CD4-positive, alpha-beta memory T cell (primary cell): ENCODE results near the gene C12orf54. TPM values are rescaled to one million over a fixed set of nuclear protein-coding genes. Genes with fewer than 3 reads are reported as not detected.
"Not testable (repeated sequence)": the region's sequence is repeated elsewhere in the genome, so short reads cannot be mapped to it uniquely, and the experiment has no call there.

Experiments used
- CTCF ChIA-PET: fragments of 350-600 bp; sonication (Branson Sonifier 250); formaldehyde crosslinking; loops from one replicate; lab custom pipeline; 2021; ENCODE audit warnings: inconsistent platforms; ENCODE audit not compliant: partially characterized antibody; lab: Charles Lee
- POLR2A ChIA-PET: fragments of 350-600 bp; sonication (Branson Sonifier 250); formaldehyde crosslinking; loops from one replicate; lab custom pipeline; 2021; ENCODE audit not compliant: partially characterized antibody; lab: Charles Lee
- DNase-seq, 5 donors: peaks; one replicate each; pipeline versions ENCODE4 v3.0.0 to v3.0.0-alpha.2; 2020 to 2022; ENCODE audit warnings: mixed read lengths in 1 of 5
- H3K27ac ChIP-seq: one replicate; pipeline ENCODE4 v1.7.0; 2013; ENCODE audit warnings: low read depth, low read length
- H3K27me3 ChIP-seq: 2 replicates; pipeline ENCODE4 v1.7.0; 2013; ENCODE audit warnings: mild to moderate bottlenecking, low read length, moderate library complexity; ENCODE audit not compliant: insufficient read depth
- H3K36me3 ChIP-seq: 2 replicates; pipeline ENCODE4 v1.7.0; 2013; ENCODE audit warnings: mild to moderate bottlenecking, low read length, moderate library complexity; ENCODE audit not compliant: insufficient read depth
- H3K4me1 ChIP-seq: 2 replicates; pipeline ENCODE4 v1.7.0; 2013; ENCODE audit warnings: mild to moderate bottlenecking, low read length, moderate library complexity; ENCODE audit not compliant: insufficient read depth
- H3K4me3 ChIP-seq, 2 donors: one replicate each; pipeline ENCODE4 v1.7.0; 2013; ENCODE audit warnings: low read length in 2 of 2, mild to moderate bottlenecking in 1 of 2
- H3K9me3 ChIP-seq, 2 donors: one replicate each; pipeline ENCODE4 v1.7.0; 2013; ENCODE audit warnings: low read length in 2 of 2, control low read depth in 1 of 2; ENCODE audit not compliant: control insufficient read depth in 1 of 2
- H3K27ac Mint-ChIP-seq, 7 donors: one replicate each; pipeline ENCODE4 v1.8.0; 2020 to 2021; ENCODE audit warnings: mixed read lengths in 7 of 7, mild to moderate bottlenecking in 6 of 7, inconsistent platforms in 3 of 7, moderate library complexity in 3 of 7
- H3K27me3 Mint-ChIP-seq, 2 donors: one replicate each; pipeline ENCODE4 v1.8.0; 2020 to 2021; ENCODE audit warnings: mixed read lengths in 2 of 2
- H3K36me3 Mint-ChIP-seq, 2 donors: one replicate each; pipeline ENCODE4 v1.8.0; 2020 to 2021; ENCODE audit warnings: mixed read lengths in 2 of 2, inconsistent platforms in 1 of 2, mild to moderate bottlenecking in 1 of 2
- H3K4me1 Mint-ChIP-seq, 4 donors: one replicate each; pipeline ENCODE4 v1.8.0; 2020 to 2021; ENCODE audit warnings: mixed read lengths in 4 of 4, mild to moderate bottlenecking in 1 of 4
- H3K4me3 Mint-ChIP-seq, 8 donors: one replicate each; pipeline ENCODE4 v1.8.0; 2020 to 2021; ENCODE audit warnings: mixed read lengths in 8 of 8, mild to moderate bottlenecking in 7 of 8, moderate library complexity in 6 of 8, inconsistent platforms in 3 of 8
- H3K9me3 Mint-ChIP-seq, 8 donors: one replicate each; pipeline ENCODE4 v1.8.0; 2020 to 2021; ENCODE audit warnings: mixed read lengths in 8 of 8, mild to moderate bottlenecking in 5 of 8, inconsistent platforms in 3 of 8, moderate library complexity in 1 of 8
- intact Hi-C: fragments of 100-400 bp; cut with micrococcal nuclease; formaldehyde crosslinking; loops from one replicate; pipeline ENCODE4 v1.15.1; 2023
- polyA plus RNA-seq, 2 donors: library from polyadenylated mRNA; unstranded; fragments of 300-500 nt; fragmentation: Illumina TruSeq; gene quantifications; one replicate each; pipeline ENCODE4 v1.2.3, GENCODE V29; 2021
- total RNA-seq, 2 experiments: library from RNA; stranded (reverse); gene quantifications; one replicate each; pipeline ENCODE4 v1.2.3, GENCODE V29; 2021

The C12orf54 gene
- total and polyA plus RNA-seq, 4 experiments from 2014 or later: not detected

- H3K9me3 ChIP-seq, H3K4me1 ChIP-seq, H3K27ac Mint-ChIP-seq, intact Hi-C loops, H3K4me1 Mint-ChIP-seq, DNase-seq, H3K27ac ChIP-seq, POLR2A ChIA-PET, H3K36me3 ChIP-seq, H3K36me3 Mint-ChIP-seq, H3K27me3 ChIP-seq, H3K4me3 Mint-ChIP-seq, H3K4me3 ChIP-seq: not testable (repeated sequence)
- peaks cover 0 to 17% (median 12%) of the 10 kb centered on the region in 8 donors for H3K9me3 Mint-ChIP-seq
- peaks cover 12 to 16% of the 10 kb centered on the region in 2 donors for H3K27me3 Mint-ChIP-seq
- CTCF ChIA-PET: interaction anchor here (1.3 kb wide), 1 partner anchor 20 kb away, joined by 3 read pairs; no protein-coding TSS in a partner anchor
Measured at GRCh38 chr12:48506836-48507235, 24.5 kb downstream of the C12orf54 start.

GRCh38 chr12:48508987-48509386 is 26.7 kb downstream of the C12orf54 start:
- no peaks in the 10 kb centered on the region for H3K36me3 ChIP-seq
- Mint-ChIP-seq H3K27ac (no peak overlapping the region), H3K9me3 (peaks cover 0 to 25% (median 14%) of the 10 kb centered on the region in 8 donors), H3K4me1 (no peaks in the 10 kb centered on the region), H3K36me3 (no peaks in the 10 kb centered on the region), H3K27me3 (peaks cover 12 to 13% of the 10 kb centered on the region in 2 donors), H3K4me3 (no peak overlapping the region)
- no peak overlapping the region for H3K27ac ChIP-seq
- ChIA-PET CTCF (no interaction called here), POLR2A (no interaction called here)
- H3K4me3 ChIP-seq: no peak overlapping the region
- no peaks in the 10 kb centered on the region for H3K4me1 ChIP-seq
- no peaks in the 10 kb centered on the region for H3K9me3 ChIP-seq
- no peaks in the 10 kb centered on the region for H3K27me3 ChIP-seq
- no peak for DNase-seq
- intact Hi-C loops: no loop called here

- ChIA-PET POLR2A (no interaction called here), CTCF (no interaction called here)
- Histone ChIP-seq H3K4me3 (no peak overlapping the region), H3K27ac (no peak overlapping the region), H3K36me3 (no peaks in the 10 kb centered on the region), H3K4me1 (no peaks in the 10 kb centered on the region), H3K9me3 (no peaks in the 10 kb centered on the region), H3K27me3 (no peaks in the 10 kb centered on the region)
- peaks cover 0 to 25% (median 14%) of the 10 kb centered on the region in 8 donors for H3K9me3 Mint-ChIP-seq
- DNase-seq: no peak
- no peak overlapping the region for H3K27ac Mint-ChIP-seq
- no peak overlapping the region for H3K4me3 Mint-ChIP-seq
- peaks cover 8 to 13% of the 10 kb centered on the region in 2 donors for H3K27me3 Mint-ChIP-seq
- H3K4me1 Mint-ChIP-seq: no peaks in the 10 kb centered on the region
- intact Hi-C loops: no loop called here
- no peaks in the 10 kb centered on the region for H3K36me3 Mint-ChIP-seq
Measured at GRCh38 chr12:48510111-48510510, 27.8 kb downstream of the C12orf54 start.

GRCh38 chr12:48512855-48513254 is 30.6 kb downstream of the C12orf54 start:
- H3K9me3 Mint-ChIP-seq: peaks cover 0 to 25% (median 14%) of the 10 kb centered on the region in 8 donors
- H3K4me3 Mint-ChIP-seq: no peak overlapping the region
- H3K9me3 ChIP-seq: no peaks in the 10 kb centered on the region
- no peaks in the 10 kb centered on the region for H3K36me3 ChIP-seq
- no peaks in the 10 kb centered on the region for H3K27me3 ChIP-seq
- H3K4me1 Mint-ChIP-seq: no peaks in the 10 kb centered on the region
- no peak overlapping the region for H3K27ac Mint-ChIP-seq
- DNase-seq: no peak
- intact Hi-C loops: no loop called here
- ChIA-PET POLR2A (no interaction called here), CTCF (no interaction called here)
- no peak overlapping the region for H3K27ac ChIP-seq
- H3K27me3 Mint-ChIP-seq: peaks cover 0 to 6% of the 10 kb centered on the region in 2 donors
- no peaks in the 10 kb centered on the region for H3K36me3 Mint-ChIP-seq
- H3K4me1 ChIP-seq: no peaks in the 10 kb centered on the region
- H3K4me3 ChIP-seq: no peak overlapping the region

- POLR2A ChIA-PET: no interaction called here
Measured at GRCh38 chr12:48514728-48515127, 32.4 kb downstream of the C12orf54 start.

GRCh38 chr12:48520381-48520780 is 38.1 kb downstream of the C12orf54 start:
- H3K27me3 Mint-ChIP-seq, intact Hi-C loops, H3K4me3 Mint-ChIP-seq, H3K27ac ChIP-seq, H3K4me3 ChIP-seq, H3K36me3 Mint-ChIP-seq, H3K4me1 ChIP-seq, H3K27ac Mint-ChIP-seq, H3K9me3 ChIP-seq, POLR2A ChIA-PET, H3K36me3 ChIP-seq, H3K9me3 Mint-ChIP-seq, DNase-seq, H3K27me3 ChIP-seq, CTCF ChIA-PET, H3K4me1 Mint-ChIP-seq: not testable (repeated sequence)

More at GRCh38 chr12:48514728-48515127, 32.4 kb downstream of the C12orf54 start:
- H3K27ac Mint-ChIP-seq: no peak overlapping the region
- H3K9me3 ChIP-seq: no peaks in the 10 kb centered on the region
- H3K4me1 ChIP-seq: no peaks in the 10 kb centered on the region
- H3K4me3 ChIP-seq: no peak overlapping the region
- no peaks in the 10 kb centered on the region for H3K4me1 Mint-ChIP-seq
- H3K9me3 Mint-ChIP-seq: peaks cover 0 to 25% (median 14%) of the 10 kb centered on the region in 8 donors
- peaks cover 4 to 8% of the 10 kb centered on the region in 2 donors for H3K27me3 Mint-ChIP-seq
- CTCF ChIA-PET: no interaction called here
- intact Hi-C loops: no loop called here
- DNase-seq: no peak
- H3K36me3 ChIP-seq: no peaks in the 10 kb centered on the region
- no peak overlapping the region for H3K27ac ChIP-seq
- no peaks in the 10 kb centered on the region for H3K36me3 Mint-ChIP-seq
- H3K4me3 Mint-ChIP-seq: no peak overlapping the region
- H3K27me3 ChIP-seq: no peaks in the 10 kb centered on the region

- ChIA-PET CTCF (interaction anchor here (1.4 kb wide), 1 partner anchor 17 kb away, joined by 3 read pairs; no protein-coding TSS in a partner anchor), POLR2A (no interaction called here)
- H3K27ac Mint-ChIP-seq: no peak within 1 kb of the TSS
Measured at GRCh38 chr12:48525332-48525731, 43.0 kb downstream of the C12orf54 start, which contains the start of gene OR8S1. OR8S1 (plus strand) TSS chr12:48525632; CDS start chr12:48525632, 0 bp downstream.

More at GRCh38 chr12:48525332-48525731, 43.0 kb downstream of the C12orf54 start, which contains the start of gene OR8S1:
- Mint-ChIP-seq H3K27me3 (peaks cover 0 to 2% of the 10 kb centered on the region in 2 donors), H3K9me3 (no peaks in the 10 kb centered on the region), H3K4me3 (no peak within 1 kb of the TSS), H3K4me1 (no peaks in the 10 kb centered on the region), H3K36me3 (no peaks in the 10 kb centered on the region)
- no peaks in the 10 kb centered on the region for H3K4me1 ChIP-seq
- H3K4me3 ChIP-seq: no peak within 1 kb of the TSS
- no peak for DNase-seq
- H3K36me3 ChIP-seq: no peaks in the 10 kb centered on the region
- no peak within 1 kb of the TSS for H3K27ac ChIP-seq
- intact Hi-C loops: no loop called here
- no peaks in the 10 kb centered on the region for H3K9me3 ChIP-seq
- no peaks in the 10 kb centered on the region for H3K27me3 ChIP-seq
